Retina (tissue), 1 donor: ENCODE measurements around the gene NBPF1.
"Not testable (repeated sequence)": the region's sequence is repeated elsewhere in the genome, so short reads cannot be mapped to it uniquely, and the experiment has no call there.

Experiments used
- DNase-seq: peaks from one replicate; pipeline ENCODE4 v3.0.0-alpha.2; 2016

NBPF1 gene

DNA sequence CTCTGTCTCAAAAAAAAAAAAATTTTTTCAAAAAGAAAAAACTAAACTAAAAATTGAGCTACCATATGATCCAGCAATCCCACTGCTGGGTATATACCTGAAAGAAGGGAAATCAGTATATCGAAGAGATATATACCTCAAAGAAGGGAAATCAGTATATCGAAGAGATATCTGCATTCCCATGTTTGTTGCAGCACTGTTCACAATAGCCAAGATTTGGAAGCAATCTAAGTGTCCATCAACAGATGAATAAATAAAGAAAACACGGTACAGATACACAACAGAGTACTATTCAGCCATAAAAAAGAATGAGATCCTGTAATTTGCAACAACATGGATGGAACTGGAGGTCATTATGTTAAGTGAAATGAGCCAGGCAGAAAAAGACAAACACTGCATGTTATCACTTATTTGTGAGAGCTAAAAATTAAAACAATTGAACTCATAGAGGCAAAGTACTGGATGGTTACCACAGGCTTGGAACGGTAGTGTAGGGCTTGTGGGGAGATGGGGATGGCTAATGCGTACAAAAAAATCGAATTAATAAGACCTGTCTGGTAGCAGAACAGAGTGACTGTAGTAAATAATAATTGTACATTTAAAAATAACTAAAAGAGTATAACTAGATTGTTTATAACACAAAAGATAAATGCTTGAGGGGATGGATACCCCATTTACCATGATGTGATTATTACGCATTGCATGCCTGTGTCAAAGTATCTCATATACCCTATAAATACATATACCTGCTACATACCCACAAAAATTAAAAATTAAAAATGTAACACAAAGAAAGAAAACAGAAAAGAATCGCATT is 28.0 kb upstream of the NBPF1 start:
- DNase-seq = not testable (repeated sequence)

DNA sequence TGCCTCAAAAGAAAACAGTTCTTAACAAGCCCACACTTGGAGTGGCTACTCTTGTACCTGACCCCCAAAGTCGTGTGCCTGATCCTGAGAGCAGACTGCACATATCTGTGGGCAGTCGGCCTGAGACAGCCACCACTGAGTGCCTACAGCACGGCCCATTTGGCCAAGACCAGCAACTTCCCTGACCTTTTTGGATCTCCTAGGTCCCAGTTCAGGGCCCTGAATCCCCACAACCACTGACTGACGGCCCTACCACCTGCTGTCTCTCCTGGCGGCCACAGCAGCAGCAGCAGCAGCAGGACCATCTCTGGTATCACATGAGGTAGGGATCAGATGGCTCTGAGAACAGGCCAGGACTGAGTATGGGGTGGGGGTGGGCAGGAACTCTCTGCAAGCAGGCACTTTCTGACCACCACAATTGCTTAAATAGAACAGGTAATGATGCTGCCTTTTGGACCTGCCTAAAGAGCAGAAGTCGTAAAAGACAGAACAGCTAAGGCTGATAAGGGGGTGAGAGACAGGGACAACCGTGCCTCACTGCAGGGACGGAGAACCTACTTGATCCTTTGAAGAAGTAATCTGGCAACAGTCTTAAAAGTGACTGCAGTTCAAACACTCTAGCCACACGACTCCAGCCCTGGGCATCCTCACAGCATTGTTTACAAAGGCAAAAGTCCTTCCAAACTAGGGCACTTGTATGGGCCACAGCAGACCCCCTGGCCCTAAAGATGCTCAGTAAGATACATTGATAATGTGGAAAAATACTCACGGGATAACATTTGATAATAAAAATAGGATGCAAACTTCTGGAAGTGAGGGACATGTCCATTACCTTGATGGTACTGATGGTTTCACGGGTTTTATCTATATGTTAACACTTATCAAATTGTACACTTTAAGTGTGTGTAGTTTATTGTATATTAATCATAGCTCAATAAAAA is 26.0 kb upstream of the NBPF1 start:
- not testable (repeated sequence) for DNase-seq

GRCh38 chr1:16637941-16638778 is 24.8 kb upstream of the NBPF1 start:
- not testable (repeated sequence) for DNase-seq

GRCh38 chr1:16636551-16637195 is 23.3 kb upstream of the NBPF1 start:
- DNase-seq = not testable (repeated sequence)

GRCh38 chr1:16635959-16636358 is 22.6 kb upstream of the NBPF1 start:
- DNase-seq = not testable (repeated sequence)

- not testable (repeated sequence) for DNase-seq
Measured at GRCh38 chr1:16633540-16634282, 20.3 kb upstream of the NBPF1 start.

DNA sequence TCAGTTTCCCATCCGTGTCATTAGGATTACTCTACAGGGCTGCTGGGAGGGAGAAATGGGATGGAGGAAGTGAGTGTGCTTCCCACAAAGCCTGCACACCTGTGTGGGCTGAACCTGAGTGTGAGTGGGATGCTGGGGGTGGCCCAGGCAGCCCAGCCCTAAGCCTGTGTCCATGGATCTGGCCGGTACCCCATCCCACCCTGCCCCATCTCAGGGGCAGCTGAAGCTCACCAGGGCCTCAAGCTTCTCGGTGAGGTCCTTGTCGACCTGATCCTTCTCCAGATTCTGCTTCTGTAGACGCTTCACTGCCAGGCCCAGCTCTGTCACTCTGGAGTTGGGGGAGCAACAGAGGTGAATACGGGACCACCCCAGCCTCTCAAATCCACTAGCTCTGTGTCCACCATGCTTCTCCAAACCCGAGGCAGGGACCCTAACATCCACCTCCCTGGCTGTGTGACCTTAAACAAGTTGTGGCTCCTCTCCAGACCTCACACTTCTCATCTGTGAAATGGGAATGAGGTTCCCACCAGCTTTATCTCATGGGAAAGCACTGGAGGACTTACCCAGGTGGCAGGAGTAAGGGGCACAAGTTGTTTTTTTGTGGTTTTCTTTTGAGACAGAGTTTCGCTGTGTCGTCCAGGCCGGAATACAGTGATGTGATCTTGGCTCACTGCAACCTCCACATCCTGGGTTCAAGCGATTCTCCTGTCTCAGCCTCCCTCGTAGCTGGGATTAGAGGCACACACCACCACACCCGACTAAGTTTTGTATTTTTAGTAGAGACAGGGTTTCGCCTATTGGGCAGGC is 18.9 kb upstream of the NBPF1 start:
- DNase-seq = not testable (repeated sequence)

DNA sequence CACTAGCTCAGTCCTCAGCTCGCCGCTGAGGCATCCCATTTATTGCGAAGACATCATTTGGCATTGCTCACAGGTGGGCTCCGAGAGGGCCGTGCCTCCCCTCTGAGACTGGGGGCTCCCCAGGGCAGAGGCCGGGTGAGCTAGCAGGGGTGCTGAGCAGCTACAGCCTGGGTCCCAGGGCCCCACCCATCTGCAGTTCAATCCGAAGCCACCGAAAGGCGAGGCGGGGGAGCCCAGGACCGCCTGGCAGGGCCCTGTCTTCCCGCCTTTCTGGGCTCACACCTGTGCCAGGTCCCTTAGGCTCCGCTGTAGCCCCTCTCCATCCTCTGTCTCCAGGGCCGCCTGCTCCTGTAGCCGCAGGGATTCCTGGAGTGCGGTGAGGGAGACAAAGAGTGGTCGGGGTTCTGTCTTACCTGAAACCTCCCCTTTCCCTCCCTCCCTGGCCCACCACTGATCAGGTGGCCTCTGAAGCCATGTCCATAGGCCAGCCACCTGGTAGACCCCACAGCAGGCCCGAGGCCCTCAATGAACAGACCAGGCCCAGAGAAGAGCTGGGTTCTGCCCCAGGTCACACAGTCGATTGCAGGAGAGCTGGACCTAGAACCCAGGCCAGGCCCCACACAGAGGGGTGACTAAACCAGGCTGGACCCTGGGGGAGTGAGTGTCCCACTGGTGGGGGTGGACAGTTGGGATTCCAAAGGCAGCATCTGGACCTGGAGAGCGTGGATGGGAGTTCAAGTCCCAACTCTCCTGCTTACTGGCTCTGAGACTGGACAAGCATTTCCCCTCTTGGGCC is 18.1 kb upstream of the NBPF1 start:
- DNase-seq = no peak

GRCh38 chr1:16630661-16631247 is 17.4 kb upstream of the NBPF1 start:
- no peak for DNase-seq

- DNase-seq = not testable (repeated sequence)
Measured at GRCh38 chr1:16629916-16630530, 16.7 kb upstream of the NBPF1 start.

DNA sequence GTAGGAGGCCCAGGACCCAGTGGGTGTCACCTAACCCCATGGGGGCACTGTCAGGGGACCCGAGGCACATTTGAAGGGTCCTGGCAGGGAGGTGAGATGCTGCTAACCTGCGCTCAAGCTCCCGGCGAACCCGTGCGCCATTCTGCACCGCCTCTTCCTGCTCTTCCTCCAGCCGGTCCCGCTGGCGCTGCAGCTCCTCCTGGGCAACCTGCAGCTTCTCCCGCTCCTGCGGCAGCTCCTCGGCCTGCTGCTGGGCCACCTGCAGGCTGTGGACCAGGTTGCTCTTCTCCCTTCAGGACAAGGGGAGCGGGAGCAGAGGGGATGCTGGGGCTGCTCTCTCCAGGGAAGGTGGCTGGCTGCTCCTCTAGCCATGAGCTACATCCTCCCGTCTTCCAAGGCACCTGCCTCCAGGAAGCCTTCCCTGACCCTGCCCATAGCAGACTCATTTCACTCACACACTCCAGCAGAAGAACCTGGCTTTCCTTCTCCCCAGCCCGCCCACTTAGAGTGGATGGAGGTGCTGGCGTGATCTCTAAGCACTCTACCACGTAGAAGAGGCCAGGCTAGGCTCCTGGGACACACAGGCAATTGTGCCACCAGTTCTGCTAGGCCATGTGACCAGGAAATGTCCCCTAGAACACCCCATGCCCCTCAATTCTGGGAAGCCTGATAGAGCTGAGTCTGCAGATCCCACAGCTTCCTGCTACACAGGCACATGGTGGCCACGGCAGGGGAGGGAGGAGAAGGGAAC is 15.2 kb upstream of the NBPF1 start:
- DNase-seq = no peak

DNA sequence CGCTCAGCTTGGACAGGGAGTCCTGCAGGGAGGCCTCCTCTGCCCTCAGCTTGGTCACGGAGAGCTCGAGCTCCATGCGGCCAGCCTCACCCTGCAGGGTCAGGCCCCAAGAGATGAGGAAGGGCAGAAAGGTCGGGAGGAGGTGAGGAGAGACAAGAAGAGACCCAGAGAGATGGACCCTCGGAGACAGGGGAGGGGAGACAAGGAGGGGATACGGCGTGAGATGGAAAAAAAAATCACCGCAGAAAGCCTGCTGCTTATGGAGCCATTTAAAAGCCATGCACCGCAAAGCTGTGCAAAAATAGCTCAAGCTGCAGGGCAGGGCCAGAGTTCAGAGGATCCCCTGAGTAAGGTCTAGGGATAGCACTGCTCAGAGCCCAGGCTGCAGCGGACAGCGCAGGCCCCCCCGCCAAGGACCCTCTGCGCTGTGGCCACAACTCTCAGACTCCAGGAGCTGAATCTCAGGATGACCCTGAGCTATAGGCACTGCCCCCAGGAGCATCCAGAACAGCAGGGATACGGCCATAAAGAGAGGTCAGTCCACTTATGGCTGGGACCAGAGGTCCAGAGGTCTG is 13.1 kb upstream of the NBPF1 start:
- DNase-seq = not testable (repeated sequence)

DNA sequence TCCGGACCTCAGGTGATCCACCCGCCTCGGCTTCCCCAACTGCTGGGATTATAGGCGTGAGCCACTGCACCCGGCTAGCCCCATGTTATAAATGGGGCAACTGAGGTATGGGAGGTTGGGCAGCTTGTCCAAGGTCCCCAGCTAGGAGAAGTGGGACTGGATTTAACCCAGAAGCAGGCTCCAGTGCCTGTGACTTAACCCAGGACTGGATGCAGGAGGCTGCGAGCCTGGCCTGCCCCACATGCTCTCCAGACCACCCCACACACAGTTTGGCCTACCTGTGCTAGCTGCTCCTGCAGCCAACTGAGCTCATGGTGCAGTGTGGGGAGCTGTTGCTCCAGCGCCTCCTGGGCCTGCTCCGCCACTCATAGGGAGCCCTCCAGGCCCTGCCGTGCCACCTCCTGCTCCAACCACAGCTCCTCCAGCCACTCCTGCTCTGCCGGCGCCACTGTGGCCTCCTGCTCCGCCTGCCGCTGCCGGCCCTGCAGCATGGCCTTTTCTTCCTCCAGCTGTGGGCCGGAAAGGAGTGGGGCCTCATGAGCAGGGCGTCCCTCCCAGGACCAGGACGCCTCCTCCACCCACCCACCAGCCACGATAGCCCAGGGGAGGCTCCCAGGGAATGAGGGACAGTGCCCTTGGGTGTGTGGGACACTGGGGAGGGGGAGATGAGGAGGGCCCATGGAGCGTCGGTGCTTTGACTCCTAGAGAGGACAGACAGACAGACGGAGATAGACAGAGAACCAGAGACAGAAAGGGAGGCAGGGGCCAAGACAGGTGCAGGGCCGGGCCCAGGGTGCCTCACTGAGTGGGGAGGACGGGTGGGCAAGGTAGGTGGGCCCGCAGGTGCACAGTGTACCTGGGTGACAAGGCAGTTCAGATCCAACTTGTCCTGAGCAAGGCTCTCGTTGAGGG is 12.4 kb upstream of the NBPF1 start:
- no peak for DNase-seq

DNA sequence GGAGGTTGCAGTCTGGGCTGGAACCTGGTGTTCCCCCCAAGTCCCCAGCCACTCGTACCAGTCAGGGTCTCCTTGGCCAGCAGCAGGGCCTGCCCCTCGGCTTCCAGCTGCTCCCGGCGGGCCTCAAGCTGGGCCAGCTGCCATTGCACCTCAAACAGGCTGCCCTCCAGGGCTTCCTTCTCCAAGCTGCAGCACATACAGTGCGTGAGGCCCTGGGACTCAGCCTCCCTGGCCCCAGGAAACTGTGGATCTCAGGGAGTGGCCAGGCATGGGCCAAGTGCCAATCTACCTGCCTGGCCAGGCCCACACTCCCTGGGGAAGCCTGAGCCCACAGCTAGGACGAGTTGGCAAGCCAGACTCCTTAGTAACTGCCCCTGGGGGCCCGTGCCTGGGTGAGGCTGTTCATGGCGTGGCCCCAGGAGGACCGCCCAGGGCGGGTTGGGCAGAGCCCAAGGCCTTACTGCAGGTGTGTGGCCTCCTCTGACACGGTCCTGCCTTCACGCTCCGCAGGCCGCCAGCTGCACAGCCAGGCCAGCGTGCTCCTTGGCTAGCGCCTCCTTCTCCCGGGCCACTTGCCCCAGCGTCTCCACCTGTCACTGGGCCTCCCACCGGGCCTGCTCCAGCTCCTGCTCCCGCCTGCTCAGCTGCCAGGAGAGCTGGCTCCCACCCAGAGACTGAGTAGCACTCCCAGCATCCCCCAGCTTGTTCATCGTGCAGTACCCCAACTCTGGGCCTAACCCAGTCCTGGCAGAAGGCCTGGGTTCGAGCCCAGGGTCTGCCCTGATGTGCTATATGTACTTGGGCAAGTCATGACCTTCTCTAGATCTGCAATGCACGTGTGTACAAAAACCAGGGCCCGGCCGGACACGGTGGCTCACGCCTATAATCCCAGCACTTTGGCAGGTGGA is 10.7 kb upstream of the NBPF1 start:
- DNase-seq = not testable (repeated sequence)

GRCh38 chr1:16623337-16623736 is 10.0 kb upstream of the NBPF1 start:
- not testable (repeated sequence) for DNase-seq
